Effector memory CD4-positive, alpha-beta T cell (primary cell): ENCODE measurements around the gene CHURC1.
"Not testable (repeated sequence)": the region's sequence is repeated elsewhere in the genome, so short reads cannot be mapped to it uniquely, and the experiment has no call there.

Source experiments
- DNase-seq, 3 donors: peaks; one replicate each; pipeline ENCODE4 v3.0.0-alpha.2; 2020
- H3K27ac ChIP-seq: 2 replicates; pipeline ENCODE4 v1.7.0; 2013; ENCODE audit warnings: mild to moderate bottlenecking, low read length, moderate library complexity; ENCODE audit not compliant: insufficient read depth, poor library complexity, severe bottlenecking
- H3K27me3 ChIP-seq: replicated peaks from 2 replicates; pipeline ENCODE4 v1.7.0; 2013; ENCODE audit warnings: mild to moderate bottlenecking, low read length; ENCODE audit not compliant: insufficient read depth, control insufficient read depth, poor library complexity, severe bottlenecking
- H3K36me3 ChIP-seq: 2 replicates; pipeline ENCODE4 v1.7.0; 2013; ENCODE audit warnings: mild to moderate bottlenecking, low read length, moderate library complexity; ENCODE audit not compliant: control insufficient read depth, insufficient read depth
- H3K4me1 ChIP-seq: 2 replicates; pipeline ENCODE4 v1.7.0; 2013; ENCODE audit warnings: low read length, mild to moderate bottlenecking; ENCODE audit not compliant: control insufficient read depth, insufficient read depth, poor library complexity, severe bottlenecking
- H3K4me3 ChIP-seq: 2 replicates; pipeline ENCODE4 v1.7.0; 2013; ENCODE audit warnings: low read length, low read depth, mild to moderate bottlenecking; ENCODE audit not compliant: insufficient read depth, poor library complexity, severe bottlenecking
- H3K9me3 ChIP-seq: 2 replicates; pipeline ENCODE4 v1.7.0; 2013; ENCODE audit warnings: mild to moderate bottlenecking, low read length, moderate library complexity; ENCODE audit not compliant: control insufficient read depth

Gene CHURC1

GRCh38 chr14:64906022-64906421, 8.2 kb upstream of the CHURC1 start:
- no peak overlapping the region for H3K4me3 ChIP-seq
- H3K9me3 ChIP-seq = no peaks in the 10 kb centered on the region
- H3K27ac ChIP-seq = no peak overlapping the region
- no peaks in the 10 kb centered on the region for H3K36me3 ChIP-seq
- DNase-seq = no peak
- H3K27me3 ChIP-seq = peaks cover 9% of the 10 kb centered on the region
- H3K4me1 ChIP-seq = no peaks in the 10 kb centered on the region

DNA sequence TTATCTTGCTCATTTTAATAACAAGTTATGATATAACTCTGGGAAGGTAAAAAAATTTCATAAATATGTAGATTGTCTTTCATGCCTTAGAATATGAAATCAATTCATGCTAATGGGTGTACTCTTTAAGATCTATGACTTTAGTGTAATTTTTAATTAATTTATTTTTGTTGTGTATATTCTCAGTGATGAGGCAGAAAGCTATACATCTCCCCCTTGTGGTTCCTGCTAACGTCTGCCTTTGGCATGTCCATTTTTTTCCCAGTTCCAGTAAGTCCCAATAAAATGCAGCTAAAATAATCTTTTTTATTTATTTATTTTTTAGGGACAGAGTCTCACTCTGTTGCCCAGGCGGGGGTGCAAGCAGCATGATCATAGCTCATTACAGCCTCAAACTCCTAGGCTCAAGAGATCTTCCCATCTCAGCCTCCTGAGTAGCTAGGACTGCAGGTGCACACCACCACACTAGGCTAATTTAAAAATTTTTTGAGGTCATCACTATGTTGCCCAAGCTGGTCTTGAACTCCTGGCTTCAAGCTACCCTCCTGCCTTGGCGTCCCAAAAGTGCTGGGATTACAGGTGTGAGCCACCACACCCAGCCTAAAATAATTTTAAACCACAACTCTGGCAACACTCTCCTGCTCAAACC, 3.3 kb upstream of the CHURC1 start:
- Histone ChIP-seq H3K4me1 (peaks cover 9% of the 10 kb centered on the region), H3K27ac (no peak overlapping the region), H3K9me3 (no peaks in the 10 kb centered on the region), H3K27me3 (peaks cover 9% of the 10 kb centered on the region), H3K4me3 (no peak overlapping the region), H3K36me3 (peaks cover 3% of the 10 kb centered on the region)
- DNase-seq = no peak

- Histone ChIP-seq H3K9me3 (no peaks in the 10 kb centered on the region), H3K4me3 (no peak overlapping the region), H3K27ac (no peak overlapping the region), H3K27me3 (peaks cover 9% of the 10 kb centered on the region), H3K36me3 (peaks cover 3% of the 10 kb centered on the region), H3K4me1 (peaks cover 9% of the 10 kb centered on the region)
- no peak for DNase-seq
These were observed 2.0 kb upstream of the CHURC1 start for GRCh38 chr14:64912261-64912660.

DNA sequence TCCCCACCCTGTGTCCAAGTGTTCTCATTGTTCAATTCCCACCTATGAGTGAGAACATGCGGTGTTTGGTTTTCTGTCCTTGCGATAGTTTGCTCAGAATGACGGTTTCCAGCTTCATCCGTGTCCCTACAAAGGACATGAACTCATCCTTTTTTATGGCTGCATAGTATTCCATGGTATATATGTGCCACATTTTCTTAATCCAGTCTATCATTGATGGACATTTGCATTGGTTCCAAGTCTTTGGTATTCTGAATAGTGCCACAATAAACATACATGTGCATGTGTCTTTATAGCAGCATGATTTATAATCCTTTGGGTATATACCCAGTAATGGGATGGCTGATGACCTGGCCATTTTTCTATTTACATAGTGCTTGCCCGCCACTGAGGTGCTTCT, 778 bp upstream of the CHURC1 start:
- not testable (repeated sequence) for H3K4me3 ChIP-seq, DNase-seq, H3K36me3 ChIP-seq, H3K27me3 ChIP-seq, H3K9me3 ChIP-seq
- Histone ChIP-seq H3K4me1 (peaks cover 14% of the 10 kb centered on the region), H3K27ac (peak overlapping the region; percentile 100)

- H3K36me3 ChIP-seq = peaks cover 3% of the 10 kb centered on the region
- H3K4me3 ChIP-seq = peak overlapping the region; percentile 99
- peaks cover 14% of the 10 kb centered on the region for H3K4me1 ChIP-seq
- no peaks in the 10 kb centered on the region for H3K9me3 ChIP-seq
- no peaks in the 10 kb centered on the region for H3K27me3 ChIP-seq
- DNase-seq = no peak
- peak overlapping the region; percentile 100 for H3K27ac ChIP-seq
These were observed 772 bp downstream of the CHURC1 start for GRCh38 chr14:64915029-64915424.

DNA sequence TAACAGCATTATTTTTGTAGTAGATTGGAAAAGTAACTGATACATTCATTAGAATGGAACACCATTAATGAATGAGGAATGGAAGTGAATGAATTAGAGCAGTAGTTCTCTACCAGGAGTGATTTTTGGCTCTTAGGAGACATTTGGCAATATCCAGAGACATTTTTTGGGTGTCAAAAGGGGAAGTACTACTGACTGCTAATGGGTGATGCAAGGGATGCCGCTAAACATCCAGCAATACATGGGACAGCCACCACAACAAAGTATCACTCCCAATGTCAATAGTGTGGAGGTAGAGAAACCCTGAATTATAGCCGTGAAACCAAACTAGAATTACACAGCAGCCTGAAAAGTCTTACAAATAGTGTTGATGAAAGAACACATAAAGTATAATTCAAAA, 1.5 kb downstream of the CHURC1 start:
- Histone ChIP-seq H3K4me1 (peaks cover 14% of the 10 kb centered on the region), H3K27me3 (no peaks in the 10 kb centered on the region), H3K9me3 (no peaks in the 10 kb centered on the region), H3K36me3 (peaks cover 3% of the 10 kb centered on the region), H3K4me3 (no peak overlapping the region), H3K27ac (peak overlapping the region; percentile 100)
- no peak for DNase-seq

DNA sequence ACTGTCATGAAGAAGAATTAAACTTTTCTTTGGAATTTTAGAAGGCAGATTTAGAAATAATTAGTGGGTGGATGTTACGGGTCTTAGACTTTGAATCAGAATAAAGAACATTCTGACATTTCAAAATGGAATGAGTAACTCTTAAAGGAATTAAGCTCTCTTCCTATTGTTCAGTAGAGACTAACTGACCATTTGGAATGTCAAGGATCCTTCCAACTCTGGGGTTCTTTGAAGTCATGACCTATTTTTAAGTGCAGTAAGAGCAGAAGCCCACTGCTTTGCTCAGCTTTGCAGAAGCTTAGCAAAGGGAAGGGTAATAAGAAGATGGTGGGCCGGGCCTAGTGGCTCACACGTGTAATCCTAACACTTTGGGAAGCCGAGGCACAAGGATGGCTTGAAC, 4.0 kb downstream of the CHURC1 start:
- Histone ChIP-seq H3K4me1 (peaks cover 14% of the 10 kb centered on the region), H3K27me3 (no peaks in the 10 kb centered on the region), H3K27ac (no peak overlapping the region), H3K36me3 (peaks cover 3% of the 10 kb centered on the region), H3K9me3 (no peaks in the 10 kb centered on the region), H3K4me3 (no peak overlapping the region)
- no peak for DNase-seq

- Histone ChIP-seq H3K27me3 (no peaks in the 10 kb centered on the region), H3K36me3 (peaks cover 8% of the 10 kb centered on the region), H3K9me3 (no peaks in the 10 kb centered on the region), H3K4me1 (peaks cover 14% of the 10 kb centered on the region), H3K27ac (no peak overlapping the region), H3K4me3 (no peak overlapping the region)
- no peak for DNase-seq
These were observed 5.0 kb downstream of the CHURC1 start for GRCh38 chr14:64919215-64919614.

- H3K4me1 ChIP-seq = peaks cover 14% of the 10 kb centered on the region
- H3K36me3 ChIP-seq = peaks cover 9% of the 10 kb centered on the region
- no peak for DNase-seq
- H3K27me3 ChIP-seq = no peaks in the 10 kb centered on the region
- no peak overlapping the region for H3K4me3 ChIP-seq
- H3K9me3 ChIP-seq = no peaks in the 10 kb centered on the region
- no peak overlapping the region for H3K27ac ChIP-seq
These were observed 5.4 kb downstream of the CHURC1 start for GRCh38 chr14:64919618-64920017.

DNA sequence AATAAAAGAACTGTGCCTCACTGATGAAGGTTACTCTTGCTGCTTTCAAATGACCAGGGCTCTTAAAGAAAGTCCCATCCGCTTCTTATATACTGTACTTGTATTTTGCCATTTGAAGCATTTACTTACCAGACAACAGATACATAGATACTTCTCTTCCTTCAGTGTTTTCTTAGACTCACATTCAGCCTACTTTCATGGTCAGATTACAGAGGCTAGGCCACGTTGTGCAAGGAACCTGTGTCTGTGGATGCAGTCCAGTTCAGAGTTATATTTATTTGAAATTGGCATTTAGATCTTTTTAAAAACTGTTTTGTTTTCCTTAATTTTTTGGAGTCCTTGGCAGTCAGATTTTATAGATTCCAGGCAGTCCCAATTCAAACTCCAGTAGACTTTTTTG, 6.2 kb downstream of the CHURC1 start:
- no peak for DNase-seq
- peaks cover 17% of the 10 kb centered on the region for H3K36me3 ChIP-seq
- H3K4me3 ChIP-seq = no peak overlapping the region
- H3K27ac ChIP-seq = no peak overlapping the region
- no peaks in the 10 kb centered on the region for H3K9me3 ChIP-seq
- peaks cover 6% of the 10 kb centered on the region for H3K4me1 ChIP-seq
- H3K27me3 ChIP-seq = no peaks in the 10 kb centered on the region
